Measurements from ENCODE around the gene ARFGEF3.
"Not testable (repeated sequence)": the region's sequence is repeated elsewhere in the genome, so short reads cannot be mapped to it uniquely, and the experiment has no call there.

DNA sequence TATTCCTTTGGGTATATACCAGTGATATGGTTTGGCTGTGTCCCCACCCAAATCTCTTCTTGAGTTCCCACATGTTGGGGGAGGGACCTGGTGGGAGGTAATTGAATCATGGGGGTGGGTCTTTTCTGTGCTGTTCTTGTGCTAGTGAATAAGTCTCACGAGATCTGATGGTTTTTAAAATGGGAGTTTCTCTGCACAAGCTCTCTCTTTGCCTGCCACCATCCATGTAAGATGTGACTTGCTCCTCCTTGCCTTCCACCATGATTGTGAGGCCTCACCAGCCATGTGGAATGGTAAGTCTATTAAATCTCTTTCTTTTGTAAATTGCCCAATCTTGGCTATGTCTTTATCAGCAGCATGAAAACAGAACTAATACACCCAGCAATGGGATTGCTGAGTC is 42.5 kb upstream of the ARFGEF3 start:
- TF ChIP-seq, protein P1, sequence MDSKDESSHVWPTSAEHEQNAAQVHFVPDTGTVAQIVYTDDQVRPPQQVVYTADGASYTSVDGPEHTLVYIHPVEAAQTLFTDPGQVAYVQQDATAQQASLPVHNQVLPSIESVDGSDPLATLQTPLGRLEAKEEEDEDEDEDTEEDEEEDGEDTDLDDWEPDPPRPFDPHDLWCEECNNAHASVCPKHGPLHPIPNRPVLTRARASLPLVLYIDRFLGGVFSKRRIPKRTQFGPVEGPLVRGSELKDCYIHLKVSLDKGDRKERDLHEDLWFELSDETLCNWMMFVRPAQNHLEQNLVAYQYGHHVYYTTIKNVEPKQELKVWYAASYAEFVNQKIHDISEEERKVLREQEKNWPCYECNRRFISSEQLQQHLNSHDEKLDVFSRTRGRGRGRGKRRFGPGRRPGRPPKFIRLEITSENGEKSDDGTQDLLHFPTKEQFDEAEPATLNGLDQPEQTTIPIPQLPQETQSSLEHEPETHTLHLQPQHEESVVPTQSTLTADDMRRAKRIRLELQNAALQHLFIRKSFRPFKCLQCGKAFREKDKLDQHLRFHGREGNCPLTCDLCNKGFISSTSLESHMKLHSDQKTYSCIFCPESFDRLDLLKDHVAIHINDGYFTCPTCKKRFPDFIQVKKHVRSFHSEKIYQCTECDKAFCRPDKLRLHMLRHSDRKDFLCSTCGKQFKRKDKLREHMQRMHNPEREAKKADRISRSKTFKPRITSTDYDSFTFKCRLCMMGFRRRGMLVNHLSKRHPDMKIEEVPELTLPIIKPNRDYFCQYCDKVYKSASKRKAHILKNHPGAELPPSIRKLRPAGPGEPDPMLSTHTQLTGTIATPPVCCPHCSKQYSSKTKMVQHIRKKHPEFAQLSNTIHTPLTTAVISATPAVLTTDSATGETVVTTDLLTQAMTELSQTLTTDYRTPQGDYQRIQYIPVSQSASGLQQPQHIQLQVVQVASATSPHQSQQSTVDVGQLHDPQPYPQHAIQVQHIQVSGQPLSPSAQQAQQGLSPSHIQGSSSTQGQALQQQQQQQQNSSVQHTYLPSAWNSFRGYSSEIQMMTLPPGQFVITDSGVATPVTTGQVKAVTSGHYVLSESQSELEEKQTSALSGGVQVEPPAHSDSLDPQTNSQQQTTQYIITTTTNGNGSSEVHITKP (tag by site-specific recombination; IDR thresholded peaks at IDR 0.05) = not testable (repeated sequence)
- TF ChIP-seq, protein P2, sequence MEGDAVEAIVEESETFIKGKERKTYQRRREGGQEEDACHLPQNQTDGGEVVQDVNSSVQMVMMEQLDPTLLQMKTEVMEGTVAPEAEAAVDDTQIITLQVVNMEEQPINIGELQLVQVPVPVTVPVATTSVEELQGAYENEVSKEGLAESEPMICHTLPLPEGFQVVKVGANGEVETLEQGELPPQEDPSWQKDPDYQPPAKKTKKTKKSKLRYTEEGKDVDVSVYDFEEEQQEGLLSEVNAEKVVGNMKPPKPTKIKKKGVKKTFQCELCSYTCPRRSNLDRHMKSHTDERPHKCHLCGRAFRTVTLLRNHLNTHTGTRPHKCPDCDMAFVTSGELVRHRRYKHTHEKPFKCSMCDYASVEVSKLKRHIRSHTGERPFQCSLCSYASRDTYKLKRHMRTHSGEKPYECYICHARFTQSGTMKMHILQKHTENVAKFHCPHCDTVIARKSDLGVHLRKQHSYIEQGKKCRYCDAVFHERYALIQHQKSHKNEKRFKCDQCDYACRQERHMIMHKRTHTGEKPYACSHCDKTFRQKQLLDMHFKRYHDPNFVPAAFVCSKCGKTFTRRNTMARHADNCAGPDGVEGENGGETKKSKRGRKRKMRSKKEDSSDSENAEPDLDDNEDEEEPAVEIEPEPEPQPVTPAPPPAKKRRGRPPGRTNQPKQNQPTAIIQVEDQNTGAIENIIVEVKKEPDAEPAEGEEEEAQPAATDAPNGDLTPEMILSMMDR (tag by site-specific recombination; IDR thresholded peaks at IDR 0.05) = not testable (repeated sequence)
- not testable (repeated sequence) for TF ChIP-seq KLF1 (tag by site-specific recombination; IDR thresholded peaks at IDR 0.05); TCF7L2 (IDR thresholded peaks at IDR 0.05; ENCODE audit: borderline replicate concordance, low read depth, low read length); ZSCAN30 (tag by site-specific recombination; IDR thresholded peaks at IDR 0.05)
